ENCODE results near the gene TNFRSF4. TPM values are rescaled to one million over a fixed set of nuclear protein-coding genes. Genes with fewer than 3 reads are reported as not detected.

TNFRSF4 gene
- total and polyA plus RNA-seq, 2 of the 8 experiments (the other 6 are each of a cell fraction or from before 2014, with no cell fraction given) = 0.06 TPM; not detected in 1

DNA sequence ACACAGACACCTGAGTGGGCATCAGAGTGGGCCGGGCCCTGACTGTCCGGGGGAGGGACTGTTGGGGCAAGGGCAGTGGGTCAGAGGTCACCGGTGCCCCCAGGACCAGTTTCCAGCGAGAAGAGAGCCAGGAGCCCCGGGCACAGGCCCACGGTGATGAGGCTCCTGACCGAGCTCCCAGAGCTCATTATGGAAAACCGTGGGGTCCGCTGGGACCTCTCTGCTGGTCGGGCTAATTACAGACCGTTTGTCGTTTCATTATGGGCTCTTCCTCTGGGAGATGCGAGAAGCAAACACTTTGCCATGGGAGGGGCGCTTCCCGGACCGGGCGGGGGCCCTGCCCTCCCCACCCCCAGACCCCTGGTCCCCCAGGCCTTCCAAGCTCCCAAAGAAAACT is 52.3 kb downstream of the TNFRSF4 start (continued):
- no peak for TF ChIP-seq EP300 (IDR thresholded peaks at IDR 0.05; ENCODE audit: borderline replicate concordance in 1 of 2, low read depth in 2 of 2, low read length in 2 of 2)
- no peak for TF ChIP-seq SRF (IDR thresholded peaks at IDR 0.05; ENCODE audit: low read depth, low read length)

MicroRNAs encoded within 50 kb of the gene (microRNA counts, 767-probe panel; counts per million panel counts)
- microRNA hsa-miR-200a-3p = 879 counts per million, percentile 95 among the panel's probes with 10 or more counts
- 879 counts per million, percentile 95 among the panel's probes with 10 or more counts for microRNA hsa-miR-200b-3p
- 879 counts per million, percentile 95 among the panel's probes with 10 or more counts for microRNA hsa-miR-429

Small RNAs within 50 kb of the gene (microRNA-seq; reads per million reads assigned to microRNA genes)
- gene MIR200A (ENCODE audit: borderline microRNAs expressed in 2 of 2, borderline number of aligned reads in 2 of 2, borderline replicate concordance in 1 of 2) (31.7 to 33.3 reads per million in 2 experiments), gene MIR200B (ENCODE audit: borderline microRNAs expressed in 2 of 2, borderline number of aligned reads in 2 of 2, borderline replicate concordance in 1 of 2) (128 to 269 reads per million in 2 experiments), gene MIR429 (ENCODE audit: borderline microRNAs expressed in 2 of 2, borderline number of aligned reads in 2 of 2, borderline replicate concordance in 1 of 2) (60.7 to 79.8 reads per million in 2 experiments)

Small RNAs within 50 kb of the gene (small RNA-seq; reads per million reads assigned to genes)
- gene MIR200A (ENCODE audit: insufficient read depth) (64.1 reads per million, percentile 97 among the genes with 10 or more reads in this experiment), gene MIR200B (ENCODE audit: insufficient read depth) (1,875 reads per million, percentile 99 among the genes with 10 or more reads in this experiment), gene MIR429 (ENCODE audit: insufficient read depth) (245 reads per million, percentile 98 among the genes with 10 or more reads in this experiment)

Other genes starting within 250 kb of the TNFRSF4 start
- 1.5 TPM in 2 replicates for gene PLEKHN1, start 247.7 kb downstream of the TNFRSF4 start, total RNA-seq (2021; fragmentation: NEBNext Ultra II Directional; extraction: Animal tissue kit (Norgen Biotek cat#: 25700))
- gene PLEKHN1, start 247.7 kb downstream of the TNFRSF4 start, polyA plus RNA-seq (2011; rRNA removed) = 0.39 and 1.2 TPM in 2 replicates
- not detected in 2 replicates for gene PERM1, start 232.1 kb downstream of the TNFRSF4 start, total RNA-seq (2021; fragmentation: NEBNext Ultra II Directional; extraction: Animal tissue kit (Norgen Biotek cat#: 25700))
- gene PERM1, start 232.1 kb downstream of the TNFRSF4 start, polyA plus RNA-seq (2011; rRNA removed) = not detected in 2 replicates
- 1.2 and 2.8 TPM in 2 replicates for gene HES4, start 214.1 kb downstream of the TNFRSF4 start, total RNA-seq (2021; fragmentation: NEBNext Ultra II Directional; extraction: Animal tissue kit (Norgen Biotek cat#: 25700))
- 3.5 and 12.8 TPM in 2 replicates for gene HES4, start 214.1 kb downstream of the TNFRSF4 start, polyA plus RNA-seq (2011; rRNA removed)
- 27.7 and 29.3 TPM in 2 replicates for gene ISG15, start 200.7 kb downstream of the TNFRSF4 start, total RNA-seq (2021; fragmentation: NEBNext Ultra II Directional; extraction: Animal tissue kit (Norgen Biotek cat#: 25700))
- gene ISG15, start 200.7 kb downstream of the TNFRSF4 start, polyA plus RNA-seq (2011; rRNA removed) = 121 and 123 TPM in 2 replicates
- gene AGRN, start 194.0 kb downstream of the TNFRSF4 start, total RNA-seq (2021; fragmentation: NEBNext Ultra II Directional; extraction: Animal tissue kit (Norgen Biotek cat#: 25700)) = 155 and 162 TPM in 2 replicates
- gene AGRN, start 194.0 kb downstream of the TNFRSF4 start, polyA plus RNA-seq (2011; rRNA removed) = 52.3 and 104 TPM in 2 replicates
- not detected in 2 replicates for gene RNF223, start 139.8 kb downstream of the TNFRSF4 start, total RNA-seq (2021; fragmentation: NEBNext Ultra II Directional; extraction: Animal tissue kit (Norgen Biotek cat#: 25700))
- not detected in 2 replicates for gene RNF223, start 139.8 kb downstream of the TNFRSF4 start, polyA plus RNA-seq (2011; rRNA removed)
- gene C1orf159, start 98.1 kb downstream of the TNFRSF4 start, total RNA-seq (2021; fragmentation: NEBNext Ultra II Directional; extraction: Animal tissue kit (Norgen Biotek cat#: 25700)) = 10.9 and 12.4 TPM in 2 replicates
- 10.0 and 15.7 TPM in 2 replicates for gene C1orf159, start 98.1 kb downstream of the TNFRSF4 start, polyA plus RNA-seq (2011; rRNA removed)
- 1.6 and 1.7 TPM in 2 replicates for gene TTLL10, start 40.3 kb downstream of the TNFRSF4 start, total RNA-seq (2021; fragmentation: NEBNext Ultra II Directional; extraction: Animal tissue kit (Norgen Biotek cat#: 25700))
- gene TTLL10, start 40.3 kb downstream of the TNFRSF4 start, polyA plus RNA-seq (2011; rRNA removed) = 1.1 and 2.0 TPM in 2 replicates
- 0.92 and 1.5 TPM in 2 replicates for gene TNFRSF18, start 7.6 kb downstream of the TNFRSF4 start, total RNA-seq (2021; fragmentation: NEBNext Ultra II Directional; extraction: Animal tissue kit (Norgen Biotek cat#: 25700))
- 2.5 and 2.7 TPM in 2 replicates for gene TNFRSF18, start 7.6 kb downstream of the TNFRSF4 start, polyA plus RNA-seq (2011; rRNA removed)
- 72.2 and 75.6 TPM in 2 replicates for gene SDF4, start 17.8 kb upstream of the TNFRSF4 start, total RNA-seq (2021; fragmentation: NEBNext Ultra II Directional; extraction: Animal tissue kit (Norgen Biotek cat#: 25700))
- 45.5 and 69.8 TPM in 2 replicates for gene SDF4, start 17.8 kb upstream of the TNFRSF4 start, polyA plus RNA-seq (2011; rRNA removed)
- 18.2 and 18.4 TPM in 2 replicates for gene B3GALT6, start 18.1 kb upstream of the TNFRSF4 start, total RNA-seq (2021; fragmentation: NEBNext Ultra II Directional; extraction: Animal tissue kit (Norgen Biotek cat#: 25700))
- gene B3GALT6, start 18.1 kb upstream of the TNFRSF4 start, polyA plus RNA-seq (2011; rRNA removed) = 20.4 and 23.1 TPM in 2 replicates
- 3.7 and 4.9 TPM in 2 replicates for gene C1QTNF12, start 32.6 kb upstream of the TNFRSF4 start, total RNA-seq (2021; fragmentation: NEBNext Ultra II Directional; extraction: Animal tissue kit (Norgen Biotek cat#: 25700))
- gene C1QTNF12, start 32.6 kb upstream of the TNFRSF4 start, polyA plus RNA-seq (2011; rRNA removed) = 2.1 and 4.8 TPM in 2 replicates
- 67.2 and 67.9 TPM in 2 replicates for gene UBE2J2, start 59.7 kb upstream of the TNFRSF4 start, total RNA-seq (2021; fragmentation: NEBNext Ultra II Directional; extraction: Animal tissue kit (Norgen Biotek cat#: 25700))
- gene UBE2J2, start 59.7 kb upstream of the TNFRSF4 start, polyA plus RNA-seq (2011; rRNA removed) = 33.6 and 47.3 TPM in 2 replicates
- gene SCNN1D, start 66.3 kb upstream of the TNFRSF4 start, total RNA-seq (2021; fragmentation: NEBNext Ultra II Directional; extraction: Animal tissue kit (Norgen Biotek cat#: 25700)) = 0.90 and 1.2 TPM in 2 replicates
- gene SCNN1D, start 66.3 kb upstream of the TNFRSF4 start, polyA plus RNA-seq (2011; rRNA removed) = 2.5 and 4.1 TPM in 2 replicates
- 26.5 and 28.3 TPM in 2 replicates for gene ACAP3, start 93.8 kb upstream of the TNFRSF4 start, total RNA-seq (2021; fragmentation: NEBNext Ultra II Directional; extraction: Animal tissue kit (Norgen Biotek cat#: 25700))
- 14.8 and 30.0 TPM in 2 replicates for gene ACAP3, start 93.8 kb upstream of the TNFRSF4 start, polyA plus RNA-seq (2011; rRNA removed)
- 38.8 and 40.1 TPM in 2 replicates for gene PUSL1, start 94.4 kb upstream of the TNFRSF4 start, total RNA-seq (2021; fragmentation: NEBNext Ultra II Directional; extraction: Animal tissue kit (Norgen Biotek cat#: 25700))
- 87.4 and 108 TPM in 2 replicates for gene PUSL1, start 94.4 kb upstream of the TNFRSF4 start, polyA plus RNA-seq (2011; rRNA removed)
- gene INTS11, start 110.5 kb upstream of the TNFRSF4 start, total RNA-seq (2021; fragmentation: NEBNext Ultra II Directional; extraction: Animal tissue kit (Norgen Biotek cat#: 25700)) = 113 and 116 TPM in 2 replicates
- 243 and 324 TPM in 2 replicates for gene INTS11, start 110.5 kb upstream of the TNFRSF4 start, polyA plus RNA-seq (2011; rRNA removed)
- gene CPTP, start 110.6 kb upstream of the TNFRSF4 start, total RNA-seq (2021; fragmentation: NEBNext Ultra II Directional; extraction: Animal tissue kit (Norgen Biotek cat#: 25700)) = 10.6 and 13.3 TPM in 2 replicates
- 8.1 and 13.4 TPM in 2 replicates for gene CPTP, start 110.6 kb upstream of the TNFRSF4 start, polyA plus RNA-seq (2011; rRNA removed)
- 0.11 and 0.19 TPM in 2 replicates for gene TAS1R3, start 117.1 kb upstream of the TNFRSF4 start, total RNA-seq (2021; fragmentation: NEBNext Ultra II Directional; extraction: Animal tissue kit (Norgen Biotek cat#: 25700))
- 0.03 and 0.16 TPM in 2 replicates for gene TAS1R3, start 117.1 kb upstream of the TNFRSF4 start, polyA plus RNA-seq (2011; rRNA removed)
- 56.0 and 58.9 TPM in 2 replicates for gene DVL1, start 135.3 kb upstream of the TNFRSF4 start, total RNA-seq (2021; fragmentation: NEBNext Ultra II Directional; extraction: Animal tissue kit (Norgen Biotek cat#: 25700))
- 39.4 and 59.8 TPM in 2 replicates for gene DVL1, start 135.3 kb upstream of the TNFRSF4 start, polyA plus RNA-seq (2011; rRNA removed)
- 10.0 and 10.5 TPM in 2 replicates for gene MXRA8, start 144.4 kb upstream of the TNFRSF4 start, total RNA-seq (2021; fragmentation: NEBNext Ultra II Directional; extraction: Animal tissue kit (Norgen Biotek cat#: 25700))
- gene MXRA8, start 144.4 kb upstream of the TNFRSF4 start, polyA plus RNA-seq (2011; rRNA removed) = 17.2 and 35.4 TPM in 2 replicates
- 194 TPM in 2 replicates for gene AURKAIP1, start 161.1 kb upstream of the TNFRSF4 start, total RNA-seq (2021; fragmentation: NEBNext Ultra II Directional; extraction: Animal tissue kit (Norgen Biotek cat#: 25700))
- gene AURKAIP1, start 161.1 kb upstream of the TNFRSF4 start, polyA plus RNA-seq (2011; rRNA removed) = 87.8 and 138 TPM in 2 replicates
- 120 TPM in 2 replicates for gene CCNL2, start 185.2 kb upstream of the TNFRSF4 start, total RNA-seq (2021; fragmentation: NEBNext Ultra II Directional; extraction: Animal tissue kit (Norgen Biotek cat#: 25700))
- 79.8 and 121 TPM in 2 replicates for gene CCNL2, start 185.2 kb upstream of the TNFRSF4 start, polyA plus RNA-seq (2011; rRNA removed)
- 126 and 130 TPM in 2 replicates for gene MRPL20, start 193.1 kb upstream of the TNFRSF4 start, total RNA-seq (2021; fragmentation: NEBNext Ultra II Directional; extraction: Animal tissue kit (Norgen Biotek cat#: 25700))
- gene MRPL20, start 193.1 kb upstream of the TNFRSF4 start, polyA plus RNA-seq (2011; rRNA removed) = 138 and 151 TPM in 2 replicates
- gene ANKRD65, start 207.1 kb upstream of the TNFRSF4 start, total RNA-seq (2021; fragmentation: NEBNext Ultra II Directional; extraction: Animal tissue kit (Norgen Biotek cat#: 25700)) = 1.8 and 2.2 TPM in 2 replicates
- gene ANKRD65, start 207.1 kb upstream of the TNFRSF4 start, polyA plus RNA-seq (2011; rRNA removed) = 1.7 and 2.0 TPM in 2 replicates
- gene VWA1, start 221.5 kb upstream of the TNFRSF4 start, total RNA-seq (2021; fragmentation: NEBNext Ultra II Directional; extraction: Animal tissue kit (Norgen Biotek cat#: 25700)) = 36.6 and 42.0 TPM in 2 replicates
- 16.0 and 19.5 TPM in 2 replicates for gene VWA1, start 221.5 kb upstream of the TNFRSF4 start, polyA plus RNA-seq (2011; rRNA removed)
- 1.3 and 2.0 TPM in 2 replicates for gene ATAD3C, start 235.5 kb upstream of the TNFRSF4 start, total RNA-seq (2021; fragmentation: NEBNext Ultra II Directional; extraction: Animal tissue kit (Norgen Biotek cat#: 25700))
- 2.7 and 2.8 TPM in 2 replicates for gene ATAD3C, start 235.5 kb upstream of the TNFRSF4 start, polyA plus RNA-seq (2011; rRNA removed)